ENCODE measurements around the gene VAV3.

DNA sequence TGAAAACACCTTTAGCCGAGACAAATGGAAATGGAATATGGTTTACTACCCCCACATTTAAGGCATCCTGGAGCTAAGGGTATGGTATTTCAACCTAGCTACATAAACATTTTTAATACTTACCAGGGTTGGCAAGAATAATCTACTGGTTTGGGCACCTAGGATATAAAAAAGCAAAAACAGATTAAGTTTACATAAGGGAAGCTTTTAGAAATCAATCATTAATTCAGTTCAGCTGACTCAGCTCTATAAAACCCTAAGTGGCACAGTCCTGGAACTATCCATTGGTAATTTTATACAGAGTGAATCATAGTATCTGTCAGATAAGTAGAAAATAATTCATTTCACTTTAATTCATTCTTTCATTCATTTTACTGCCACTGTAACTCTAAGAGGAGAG is 355.2 kb downstream of the VAV3 start:
- TF ChIP-seq POLR2A (IDR thresholded peaks at IDR 0.05) (no peak), CTCF (IDR thresholded peaks at IDR 0.05) (no peak)

Data from heart left ventricle (tissue), 13 donors.